Sigmoid colon (tissue), 7 donors: Measurements from ENCODE around the gene FBXO5. TPM values are rescaled to one million over a fixed set of nuclear protein-coding genes. Genes with fewer than 3 reads are reported as not detected.
"Not testable (repeated sequence)": the region's sequence is repeated elsewhere in the genome, so short reads cannot be mapped to it uniquely, and the experiment has no call there.

ENCODE experiments used
- DNase-seq: peaks from one replicate; pipeline ENCODE4 v3.0.0-alpha.2; 2019
- H3K27ac ChIP-seq, 4 donors: fragments of 200-600 bp; sonication (generic); one replicate each; pipeline ENCODE4 v1.5.1; 2016 to 2019; ENCODE audit warnings: mild to moderate bottlenecking in 1 of 4
- H3K27me3 ChIP-seq, 3 donors: fragments of 200-600 bp; sonication (generic); one replicate each; pipeline ENCODE4 v1.5.1; 2019; ENCODE audit warnings: mild to moderate bottlenecking in 1 of 3
- H3K36me3 ChIP-seq, 4 donors: fragments of 200-600 bp; sonication (generic); one replicate each; pipeline ENCODE4 v1.5.1; 2016 to 2019
- H3K4me1 ChIP-seq, 4 donors: fragments of 200-600 bp; sonication (generic); one replicate each; pipeline ENCODE4 v1.5.1; 2017 to 2019
- H3K4me3 ChIP-seq, 4 donors: fragments of 200-600 bp; sonication (generic); one replicate each; pipeline ENCODE4 v1.5.1; 2017 to 2019; ENCODE audit warnings: mild to moderate bottlenecking in 2 of 4, moderate library complexity in 1 of 4
- H3K9me3 ChIP-seq, 4 donors: fragments of 200-600 bp in 3 of 4; sonication (generic) in 3 of 4; one replicate each; pipeline versions ENCODE4 v1.5.1 to v1.6.1; 2013 to 2019
- CTCF ChIP-seq, 4 experiments: fragments of 450-650 bp in 3 of 4; fragments of 200-600 bp in 1 of 4; IDR thresholded peaks; one replicate each; pipeline ENCODE4 v1.5.1; 2016 to 2019; ENCODE audit warnings: antibody characterized with exemption in 4 of 4, mild to moderate bottlenecking in 3 of 4, moderate library complexity in 2 of 4
- EP300 ChIP-seq, 4 donors: sonication (generic); formaldehyde crosslinking; IDR thresholded peaks; one replicate each; pipeline ENCODE4 v1.6.1; 2017; ENCODE audit warnings: antibody characterized with exemption in 4 of 4
- POLR2A ChIP-seq, 2 donors: fragments of 450-650 bp; IDR thresholded peaks; one replicate each; pipeline ENCODE4 v1.6.1; 2016; ENCODE audit warnings: antibody characterized with exemption in 2 of 2, mild to moderate bottlenecking in 2 of 2, moderate library complexity in 2 of 2
- POLR2AphosphoS5 ChIP-seq, 4 donors: sonication (generic); formaldehyde crosslinking; IDR thresholded peaks; one replicate each; pipeline ENCODE4 v1.6.1; 2017; ENCODE audit warnings: antibody characterized with exemption in 4 of 4
- WGBS, 2 donors: extraction: QIAGEN DNeasy Blood & Tissue Kit; methylation state at CpG; one replicate each; pipeline ENCODE4 v1.1.7; 2013; 5-methylcytosine and 5-hydroxymethylcytosine counted together
- intact Hi-C: fragments of 100-400 bp; cut with DNase I; formaldehyde crosslinking; loops from one replicate; pipeline ENCODE4 v1.15.1; 2023
- polyA plus RNA-seq, 3 donors: library from polyadenylated mRNA; stranded (reverse); fragments of 200-250 nt; gene quantifications; one replicate each; pipeline ENCODE4 v1.2.3, GENCODE V29; 2013
- total RNA-seq, 4 donors: library from RNA; depleted of rRNA; stranded (reverse); fragments of >200 nt; gene quantifications; one replicate each; pipeline ENCODE4 v1.1.0, GENCODE V29; 2016
- donor health status: healthy with polysubstance abuse.
- donor health status: Bipolar disorder and iron deficiency.
- donor health status: healthy.

The FBXO5 gene
- total and polyA plus RNA-seq, 7 donors, result 1.8 to 6.4 (median 3.3) TPM

GRCh38 chr6:152969688-152970418 is 13.0 kb downstream of the FBXO5 start:
- no peaks in the 10 kb centered on the region for H3K9me3 ChIP-seq
- H3K27me3 ChIP-seq, result no peaks in the 10 kb centered on the region
- 93 to 96% methylated on average over 6 of the region's 6 CpGs for WGBS, 2 donors
- intact Hi-C loops, result no loop called here
- no peak overlapping the region for H3K4me3 ChIP-seq
- DNase-seq, result no peak
- H3K36me3 ChIP-seq, result peaks cover 0 to 55% (median 8%) of the 10 kb centered on the region in 4 donors
- H3K4me1 ChIP-seq, result no peaks in the 10 kb centered on the region
- H3K27ac ChIP-seq, result no peak overlapping the region
- TF ChIP-seq EP300 (IDR thresholded peaks at IDR 0.05) (no peak), POLR2A (IDR thresholded peaks at IDR 0.05) (no peak), CTCF (IDR thresholded peaks at IDR 0.05) (no peak), POLR2AphosphoS5 (IDR thresholded peaks at IDR 0.05) (no peak)

GRCh38 chr6:152966168-152966894 is 16.5 kb downstream of the FBXO5 start:
- DNase-seq, H3K4me1 ChIP-seq, H3K27ac ChIP-seq, intact Hi-C loops, H3K27me3 ChIP-seq, H3K4me3 ChIP-seq, H3K9me3 ChIP-seq: not testable (repeated sequence)
- H3K36me3 ChIP-seq, result peaks cover 0 to 21% (median 6%) of the 10 kb centered on the region in 4 donors
- 86 to 93% methylated on average over 15 of the region's 15 CpGs for whole genome bisulfite sequencing, 2 donors

- Histone ChIP-seq H3K4me3 (no peak overlapping the region), H3K36me3 (no peaks in the 10 kb centered on the region), H3K9me3 (peaks cover 0 to 5% (median 0%) of the 10 kb centered on the region in 4 donors), H3K4me1 (no peaks in the 10 kb centered on the region), H3K27ac (no peak overlapping the region), H3K27me3 (no peaks in the 10 kb centered on the region)
- TF ChIP-seq CTCF (IDR thresholded peaks at IDR 0.05), result no peak
- TF ChIP-seq POLR2AphosphoS5 (IDR thresholded peaks at IDR 0.05), result no peak
- TF ChIP-seq EP300 (IDR thresholded peaks at IDR 0.05), result no peak
- TF ChIP-seq POLR2A (IDR thresholded peaks at IDR 0.05), result no peak
- intact Hi-C loops, result no loop called here
- DNase-seq, result no peak
- WGBS, 2 donors, result 94% methylated on average over 24 of the region's 24 CpGs
These were observed 23.5 kb downstream of the FBXO5 start for GRCh38 chr6:152959333-152959732.

GRCh38 chr6:152957796-152958195 is 25.0 kb downstream of the FBXO5 start:
- no peaks in the 10 kb centered on the region for H3K36me3 ChIP-seq
- TF ChIP-seq POLR2AphosphoS5 (IDR thresholded peaks at IDR 0.05) (no peak), POLR2A (IDR thresholded peaks at IDR 0.05) (no peak), EP300 (IDR thresholded peaks at IDR 0.05) (no peak), CTCF (IDR thresholded peaks at IDR 0.05) (no peak)
- intact Hi-C loops, result no loop called here
- peaks cover 0 to 5% (median 0%) of the 10 kb centered on the region in 4 donors for H3K9me3 ChIP-seq
- H3K27me3 ChIP-seq, result no peaks in the 10 kb centered on the region
- no peak overlapping the region for H3K4me3 ChIP-seq
- 69 to 77% methylated on average over 1 of the region's 1 CpG for WGBS, 2 donors
- no peaks in the 10 kb centered on the region for H3K4me1 ChIP-seq
- no peak overlapping the region for H3K27ac ChIP-seq
- DNase-seq, result no peak

GRCh38 chr6:152954443-152954842 is 28.4 kb downstream of the FBXO5 start:
- intact Hi-C loops, result no loop called here
- Histone ChIP-seq H3K9me3 (peaks cover 0 to 5% (median 0%) of the 10 kb centered on the region in 4 donors), H3K27me3 (no peaks in the 10 kb centered on the region), H3K36me3 (no peaks in the 10 kb centered on the region), H3K4me1 (no peaks in the 10 kb centered on the region), H3K4me3 (no peak overlapping the region), H3K27ac (no peak overlapping the region)
- WGBS, 2 donors, result 65 to 81% methylated on average over 3 of the region's 3 CpGs
- no peak for TF ChIP-seq CTCF (IDR thresholded peaks at IDR 0.05)
- TF ChIP-seq POLR2A (IDR thresholded peaks at IDR 0.05), result no peak
- TF ChIP-seq POLR2AphosphoS5 (IDR thresholded peaks at IDR 0.05), result no peak
- no peak for DNase-seq
